ENCODE measurements around the gene MOB4. TPM values are rescaled to one million over a fixed set of nuclear protein-coding genes. Genes with fewer than 3 reads are reported as not detected.

MOB4 gene
- polyA plus RNA-seq, 1 experiment: 20.3 TPM

- no peaks in the 10 kb centered on the region for H3K27me3 ChIP-seq (ENCODE audit: control insufficient read depth, insufficient read depth, low read length)
- DNase-seq (ENCODE audit: low read depth): no peak
- no peaks in the 10 kb centered on the region for H3K36me3 ChIP-seq (ENCODE audit: control insufficient read depth, insufficient read depth, low read length)
- CTCF ChIA-PET: interaction anchor here (1.2 to 1.5 kb wide), 3 partner anchors 12 to 24 kb away, joined by 4 read pairs; no protein-coding TSS in a partner anchor
- TF ChIP-seq CTCF (IDR thresholded peaks at IDR 0.05; ENCODE audit: insufficient read depth, low read depth, low read length): no peak
- no peak overlapping the region for H3K4me3 ChIP-seq (ENCODE audit: low read depth, low read length)
- POLR2A ChIA-PET: no interaction called here
These were observed 84.4 kb downstream of the MOB4 start for GRCh38 chr2:197600306-197600705.

GRCh38 chr2:197601726-197602125, 85.9 kb downstream of the MOB4 start:
- ChIA-PET CTCF (interaction anchor here (0.6 to 1.3 kb wide), 4 partner anchors 10 to 625 kb away, joined by 3 to 5 read pairs (median 4); no protein-coding TSS in a partner anchor), POLR2A (no interaction called here)
- TF ChIP-seq CTCF (IDR thresholded peaks at IDR 0.05; ENCODE audit: insufficient read depth, low read depth, low read length): no peak
- no peak overlapping the region for H3K4me3 ChIP-seq (ENCODE audit: low read depth, low read length)
- DNase-seq (ENCODE audit: low read depth): no peak
- H3K27me3 ChIP-seq (ENCODE audit: control insufficient read depth, insufficient read depth, low read length): no peaks in the 10 kb centered on the region
- H3K36me3 ChIP-seq (ENCODE audit: control insufficient read depth, insufficient read depth, low read length): no peaks in the 10 kb centered on the region

Small RNAs within 50 kb of the gene (small RNA-seq; reads per million reads assigned to genes)
- gene AC020550.1 (ENCODE audit: insufficient read length, low read depth, low replicate concordance): not detected

Other genes starting within 250 kb of the MOB4 start
- gene ANKRD44, start 205.3 kb upstream of the MOB4 start, polyA plus RNA-seq (2011; rRNA removed): 7.1 and 12.4 TPM in 2 replicates
- gene SF3B1, start 81.0 kb upstream of the MOB4 start, polyA plus RNA-seq (2011; rRNA removed): 187 and 398 TPM in 2 replicates
- gene COQ10B, start 62.5 kb upstream of the MOB4 start, polyA plus RNA-seq (2011; rRNA removed): 1.7 and 4.4 TPM in 2 replicates
- gene HSPD1, start 16.2 kb upstream of the MOB4 start, polyA plus RNA-seq (2011; rRNA removed): 85.5 and 157 TPM in 2 replicates
- 22.0 and 57.2 TPM in 2 replicates for gene HSPE1, start 15.7 kb upstream of the MOB4 start, polyA plus RNA-seq (2011; rRNA removed)
- gene RFTN2, start 159.5 kb downstream of the MOB4 start, polyA plus RNA-seq (2011; rRNA removed): 0.04 and 0.16 TPM in 2 replicates
- gene MARS2, start 189.3 kb downstream of the MOB4 start, polyA plus RNA-seq (2011; rRNA removed): 2.3 TPM in 2 replicates

All from BJ (cell line).